SW 1271 (cell line): ENCODE results near the gene ROR2.
A peak's percentile ranks its signal among the peaks of the same experiment; 100 is the strongest.
"Not testable (repeated sequence)": the region's sequence is repeated elsewhere in the genome, so short reads cannot be mapped to it uniquely, and the experiment has no call there.

Experiments
- DNase-seq, 2 experiments: peaks; one replicate each; lab custom pipeline; 2025; lab: John Stamatoyannopoulos, UW

Gene ROR2

GRCh38 chr9:91796516-91796915, 153.5 kb downstream of the ROR2 start:
- not testable (repeated sequence) for DNase-seq

GRCh38 chr9:91795598-91796241, 154.3 kb downstream of the ROR2 start:
- DNase-seq: no peak

- DNase-seq: not testable (repeated sequence)
These were observed 156.7 kb downstream of the ROR2 start for GRCh38 chr9:91793371-91793770.

- DNase-seq: peak; percentile 21 to 23
These were observed 159.1 kb downstream of the ROR2 start for GRCh38 chr9:91790917-91791316.

- no peak for DNase-seq
These were observed 160.1 kb downstream of the ROR2 start for GRCh38 chr9:91789941-91790340.

GRCh38 chr9:91787931-91788330, 162.1 kb downstream of the ROR2 start:
- no peak for DNase-seq

GRCh38 chr9:91786132-91786896, 163.7 kb downstream of the ROR2 start:
- no peak for DNase-seq

- DNase-seq: no peak
These were observed 164.6 kb downstream of the ROR2 start for GRCh38 chr9:91785447-91785842.

GRCh38 chr9:91784673-91785446, 165.2 kb downstream of the ROR2 start:
- DNase-seq: no peak

- DNase-seq: no peak
These were observed 166.0 kb downstream of the ROR2 start for GRCh38 chr9:91783876-91784672.

- DNase-seq: no peak
These were observed 166.6 kb downstream of the ROR2 start for GRCh38 chr9:91783411-91783810.

GRCh38 chr9:91782708-91783214, 167.3 kb downstream of the ROR2 start:
- DNase-seq: no peak

GRCh38 chr9:91781906-91782305, 168.1 kb downstream of the ROR2 start:
- DNase-seq: no peak

- DNase-seq: no peak
These were observed 168.9 kb downstream of the ROR2 start for GRCh38 chr9:91781116-91781515.

- no peak for DNase-seq
These were observed 172.0 kb downstream of the ROR2 start for GRCh38 chr9:91778031-91778430.

GRCh38 chr9:91777292-91777830, 172.7 kb downstream of the ROR2 start:
- no peak for DNase-seq

- no peak for DNase-seq
These were observed 173.4 kb downstream of the ROR2 start for GRCh38 chr9:91776409-91777291.

GRCh38 chr9:91775708-91776028, 174.4 kb downstream of the ROR2 start:
- no peak for DNase-seq

GRCh38 chr9:91775011-91775707, 174.9 kb downstream of the ROR2 start:
- DNase-seq: peak; percentile 39 to 58

GRCh38 chr9:91773156-91773555, 176.9 kb downstream of the ROR2 start:
- DNase-seq: no peak
